Heart right ventricle (tissue), 16 donors: ENCODE data around the gene IMMP2L. TPM values are rescaled to one million over a fixed set of nuclear protein-coding genes. Genes with fewer than 3 reads are reported as not detected.

Experiments used
- ATAC-seq, 8 donors: fragments of 200-7000 bp; cut with Tn5 transposase; one replicate each; pipeline ENCODE4 v1.9.1; 2020; ENCODE audit warnings: mild to moderate bottlenecking in 8 of 8, moderate library complexity in 8 of 8, moderate number of reproducible peaks in 1 of 8
- DNase-seq, 2 donors: peaks; one replicate each; pipeline ENCODE4 v3.0.0-alpha.2; 2020
- H3K27ac ChIP-seq, 10 donors: fragments of 200-600 bp; sonication (generic) in 2 of 10; one replicate each; pipeline versions ENCODE4 v1.5.0 to v1.8.0; 2020 to 2022; ENCODE audit warnings: mild to moderate bottlenecking in 3 of 10
- H3K27me3 ChIP-seq, 7 donors: fragments of 200-600 bp; one replicate each; pipeline ENCODE4 v1.8.0; 2021 to 2022; ENCODE audit warnings: mild to moderate bottlenecking in 2 of 7
- H3K36me3 ChIP-seq, 9 donors: fragments of 200-600 bp; sonication (generic) in 1 of 9; one replicate each; pipeline versions ENCODE4 v1.5.0 to v1.8.0; 2020 to 2022; ENCODE audit warnings: mild to moderate bottlenecking in 2 of 9
- H3K4me1 ChIP-seq, 9 donors: fragments of 200-600 bp; sonication (generic) in 1 of 9; one replicate each; pipeline versions ENCODE4 v1.5.0 to v1.8.0; 2020 to 2022; ENCODE audit warnings: mild to moderate bottlenecking in 4 of 9
- H3K4me3 ChIP-seq, 10 donors: fragments of 200-600 bp; sonication (generic) in 2 of 10; one replicate each; pipeline versions ENCODE4 v1.5.0 to v1.8.0; 2020 to 2022; ENCODE audit warnings: mild to moderate bottlenecking in 7 of 10, moderate library complexity in 2 of 10
- H3K9me3 ChIP-seq, 11 donors: fragments of 200-600 bp in 10 of 11; sonication (generic) in 2 of 11; one replicate each; pipeline versions ENCODE4 v1.5.0 to v1.8.0; 2013 to 2022; ENCODE audit warnings: mild to moderate bottlenecking in 2 of 11, control low read depth in 1 of 11, moderate library complexity in 1 of 11
- WGBS, 2 donors: extraction: QIAGEN DNeasy Blood & Tissue Kit; methylation state at CpG; one replicate each; pipeline ENCODE4 v1.1.7; 2013; ENCODE audit warnings: inconsistent platforms in 1 of 2; 5-methylcytosine and 5-hydroxymethylcytosine counted together
- intact Hi-C, 10 donors: fragments of 100-400 bp; cut with DNase I; formaldehyde crosslinking; loops; one replicate each; pipeline versions ENCODE4 v1.11.1 to v1.14.2; 2022
- polyA plus RNA-seq, 2 donors: library from polyadenylated mRNA; stranded (reverse); fragments of 200-250 nt; gene quantifications; one replicate each; pipeline ENCODE4 v1.2.3, GENCODE V29; 2013
- total RNA-seq, 10 donors: library from RNA; stranded (reverse); fragmentation: NEBNext Ultra II Directional in 3 of 10; extraction: Animal tissue kit (Norgen Biotek cat#: 25700) in 3 of 10; gene quantifications; one replicate each; pipeline versions ENCODE4 v1.2.1 to v1.2.4, GENCODE V29; 2021 to 2023
- TF ChIP-seq, protein P1 (sequence below), 9 donors: fragments of 200-600 bp; sonication (generic) in 2 of 9; IDR thresholded peaks; one replicate each; pipeline versions ENCODE4 v1.5.0 to v1.8.0; 2021 to 2022; ENCODE audit warnings: antibody characterized with exemption in 9 of 9, mild to moderate bottlenecking in 5 of 9, moderate library complexity in 1 of 9
- donor health status: Arrhythmogenic right ventricular cardiomyopathy.
- donor health status: ischemic (EF 13 %, LVEDD 7.1; RV severe dilation, severe dysfunction).
- donor health status: healthy with polysubstance abuse.
- donor health status: DM: no; HTN: yes; CAD: no.
- donor health status: DM: no; HTN: no; CAD: no.
- donor health status: ischemic (EF 25% LVEDD 6.9; RV normal size, moderate dysfunction).
- donor health status: ischemic (EF 25% LVEDD 5.7; RV mildly dilated, moderate dysfunction).
- donor health status: healthy.
- donor health status: DM: yes; HTN: yes; CAD: no.
- donor health status: Ischemic cardiomyopathy.
- donor health status: ischemic (EF 35%, LVEDD 5.7; RV mildly dilated, moderate dysfunction).
- donor health status: nonischemic (EF 11% LVEDD 7.7; RV severe dilation, severe dysfunction).
- donor health status: DM: yes; HTN: yes; CAD: no.
- donor health status: PGD.
- donor health status: ischemic (EF 29% LVEDD 5.4; RV normal size, mild dysfunction).
- donor health status: nonischemic (EF 23%, LVEDD 6.1; RV moderate dilation, normal function).

IMMP2L gene
- total and polyA plus RNA-seq, 12 donors = 4.3 to 20.8 (median 17.3) TPM

DNA sequence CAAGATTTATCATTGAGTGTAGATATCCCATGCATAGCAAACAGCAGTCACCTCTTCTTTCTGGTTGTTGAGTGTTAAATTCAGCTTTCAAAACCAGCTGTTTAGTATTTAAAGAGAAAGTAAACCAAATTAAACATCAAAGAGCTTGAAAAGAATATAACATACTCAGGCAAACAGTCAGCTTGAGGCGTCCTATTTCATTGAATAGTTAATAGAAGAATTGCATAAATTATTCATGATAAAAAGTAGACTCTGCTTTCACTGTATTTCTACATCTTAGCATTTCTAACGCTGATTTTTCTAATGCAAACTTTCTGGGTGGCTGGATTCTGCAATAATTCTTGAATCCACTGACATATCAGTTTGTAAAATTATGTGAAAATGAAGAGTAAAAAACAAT, 935.9 kb downstream of the IMMP2L start:
- ATAC-seq = no peak
- Histone ChIP-seq H3K36me3 (no peaks in the 10 kb centered on the region), H3K4me3 (no peak overlapping the region), H3K9me3 (no peaks in the 10 kb centered on the region), H3K27me3 (no peaks in the 10 kb centered on the region), H3K27ac (no peak overlapping the region), H3K4me1 (no peaks in the 10 kb centered on the region)
- WGBS, 2 donors = 83% methylated on average over 2 of the region's 2 CpGs
- intact Hi-C loops = no loop called here
- TF ChIP-seq, protein P1, sequence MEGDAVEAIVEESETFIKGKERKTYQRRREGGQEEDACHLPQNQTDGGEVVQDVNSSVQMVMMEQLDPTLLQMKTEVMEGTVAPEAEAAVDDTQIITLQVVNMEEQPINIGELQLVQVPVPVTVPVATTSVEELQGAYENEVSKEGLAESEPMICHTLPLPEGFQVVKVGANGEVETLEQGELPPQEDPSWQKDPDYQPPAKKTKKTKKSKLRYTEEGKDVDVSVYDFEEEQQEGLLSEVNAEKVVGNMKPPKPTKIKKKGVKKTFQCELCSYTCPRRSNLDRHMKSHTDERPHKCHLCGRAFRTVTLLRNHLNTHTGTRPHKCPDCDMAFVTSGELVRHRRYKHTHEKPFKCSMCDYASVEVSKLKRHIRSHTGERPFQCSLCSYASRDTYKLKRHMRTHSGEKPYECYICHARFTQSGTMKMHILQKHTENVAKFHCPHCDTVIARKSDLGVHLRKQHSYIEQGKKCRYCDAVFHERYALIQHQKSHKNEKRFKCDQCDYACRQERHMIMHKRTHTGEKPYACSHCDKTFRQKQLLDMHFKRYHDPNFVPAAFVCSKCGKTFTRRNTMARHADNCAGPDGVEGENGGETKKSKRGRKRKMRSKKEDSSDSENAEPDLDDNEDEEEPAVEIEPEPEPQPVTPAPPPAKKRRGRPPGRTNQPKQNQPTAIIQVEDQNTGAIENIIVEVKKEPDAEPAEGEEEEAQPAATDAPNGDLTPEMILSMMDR (IDR thresholded peaks at IDR 0.05) = no peak
- no peak for DNase-seq

DNA sequence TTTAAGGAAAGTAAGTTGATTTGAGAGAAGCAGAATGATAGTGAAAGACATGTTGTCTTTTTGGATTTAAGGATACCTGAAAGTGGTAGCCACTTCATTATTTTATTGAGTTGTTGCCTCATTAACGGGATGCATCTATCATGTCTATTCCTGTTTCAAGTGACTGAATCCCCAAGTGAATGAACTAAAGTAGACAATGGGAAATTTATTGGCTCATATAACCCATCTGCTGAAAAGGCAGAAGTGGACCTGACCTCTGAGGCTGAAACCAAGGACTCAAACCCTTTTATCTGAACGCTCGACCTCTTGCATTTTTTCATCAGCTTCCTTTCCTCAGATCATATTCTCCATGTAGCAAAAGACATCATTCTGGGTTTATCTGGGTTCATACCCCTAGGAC, 937.0 kb downstream of the IMMP2L start:
- intact Hi-C loops = no loop called here
- H3K27ac ChIP-seq = no peak overlapping the region
- no peak overlapping the region for H3K4me3 ChIP-seq
- DNase-seq = no peak
- H3K36me3 ChIP-seq = no peaks in the 10 kb centered on the region
- no peaks in the 10 kb centered on the region for H3K4me1 ChIP-seq
- ATAC-seq = no peak
- 71 to 80% methylated on average over 3 of the region's 3 CpGs for WGBS, 2 donors
- peaks cover 0 to 2% (median 0%) of the 10 kb centered on the region in 11 donors for H3K9me3 ChIP-seq
- TF ChIP-seq, protein P1 (IDR thresholded peaks at IDR 0.05) = no peak
- H3K27me3 ChIP-seq = no peaks in the 10 kb centered on the region

DNA sequence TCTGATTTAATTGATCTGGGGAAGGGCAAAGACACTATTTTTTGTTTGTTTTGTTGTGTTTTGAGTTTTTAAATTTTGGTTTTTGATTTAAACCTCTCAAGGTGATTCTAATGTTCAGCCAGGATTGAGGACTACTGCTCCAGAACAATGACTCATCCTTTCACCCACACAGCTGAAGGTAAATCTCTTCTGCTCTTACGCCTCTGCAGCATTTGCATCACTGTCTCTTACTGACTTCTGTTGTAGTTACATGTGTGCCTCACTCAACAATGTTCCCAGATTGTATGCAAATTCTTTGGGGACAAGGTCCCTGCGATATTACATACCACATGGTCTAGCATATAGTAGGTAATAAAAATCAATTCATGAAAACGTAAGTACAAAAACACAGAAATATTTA, 938.9 kb downstream of the IMMP2L start:
- no peak overlapping the region for H3K4me3 ChIP-seq
- no peaks in the 10 kb centered on the region for H3K4me1 ChIP-seq
- no peaks in the 10 kb centered on the region for H3K27me3 ChIP-seq
- no peak overlapping the region for H3K27ac ChIP-seq
- ATAC-seq = no peak
- no peak for DNase-seq
- TF ChIP-seq, protein P1 (IDR thresholded peaks at IDR 0.05) = no peak
- WGBS, 2 donors = 89 to 96% methylated on average over 3 of the region's 3 CpGs
- H3K36me3 ChIP-seq = no peaks in the 10 kb centered on the region
- intact Hi-C loops = no loop called here
- peaks cover 0 to 2% (median 0%) of the 10 kb centered on the region in 11 donors for H3K9me3 ChIP-seq

DNA sequence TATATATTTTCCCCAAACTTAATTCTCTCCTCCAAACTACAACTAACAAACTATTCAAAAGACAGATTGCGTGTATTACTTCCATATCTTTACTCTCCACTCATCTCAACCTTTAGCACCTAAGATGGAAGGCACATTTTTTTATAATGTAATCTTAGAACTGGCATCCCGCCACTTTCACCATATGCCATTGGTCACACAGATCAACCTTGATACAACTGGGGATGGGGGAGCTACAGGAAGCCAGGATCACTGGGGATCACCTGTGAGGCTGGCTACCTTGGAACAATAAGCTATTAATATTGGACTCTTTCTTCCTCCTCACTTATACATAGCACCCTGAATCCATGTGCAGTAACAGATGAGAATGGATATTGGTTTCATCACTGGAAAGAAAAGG, 941.0 kb downstream of the IMMP2L start:
- 92% methylated on average over 2 of the region's 2 CpGs for WGBS, 2 donors
- Histone ChIP-seq H3K4me3 (no peak overlapping the region), H3K27ac (no peak overlapping the region), H3K36me3 (no peaks in the 10 kb centered on the region), H3K27me3 (no peaks in the 10 kb centered on the region), H3K4me1 (no peaks in the 10 kb centered on the region), H3K9me3 (peaks cover 0 to 2% (median 0%) of the 10 kb centered on the region in 11 donors)
- TF ChIP-seq, protein P1 (IDR thresholded peaks at IDR 0.05) = no peak
- DNase-seq = no peak
- ATAC-seq = no peak
- intact Hi-C loops = no loop called here
